LNCaP clone FGC (cell line): ENCODE measurements around the gene CTBP2.

ENCODE experiments used
- DNase-seq: peaks from one replicate; pipeline ENCODE4 v3.0.0-alpha.2; 2011; ENCODE audit warnings: low read depth
- H3K4me3 ChIP-seq: 2 replicates; pipeline ENCODE4 v1.5.1; 2011; ENCODE audit warnings: mild to moderate bottlenecking, low read depth, low read length, control low read depth
- CTCF ChIP-seq: IDR thresholded peaks from 2 replicates; pipeline ENCODE4 v1.5.1; 2012; ENCODE audit warnings: mild to moderate bottlenecking; ENCODE audit not compliant: control insufficient read depth, insufficient read depth; ENCODE audit errors: extremely low read depth

Gene CTBP2

GRCh38 chr10:125000366-125001312, 159.7 kb downstream of the CTBP2 start:
- DNase-seq: no peak
- peak; percentile 18; the same call in 1 of the 2 replicates for TF ChIP-seq CTCF
- no peak overlapping the region for H3K4me3 ChIP-seq

GRCh38 chr10:124999433-125000365, 160.7 kb downstream of the CTBP2 start:
- no peak for DNase-seq
- no peak for TF ChIP-seq CTCF
- no peak overlapping the region for H3K4me3 ChIP-seq

- no peak for DNase-seq
- no peak for TF ChIP-seq CTCF
- H3K4me3 ChIP-seq: no peak overlapping the region
Observed at GRCh38 chr10:124998624-124999291, 161.6 kb downstream of the CTBP2 start.

- no peak for TF ChIP-seq CTCF
Observed at GRCh38 chr10:124997771-124998623, 162.4 kb downstream of the CTBP2 start.

GRCh38 chr10:124997306-124997705, 163.1 kb downstream of the CTBP2 start:
- DNase-seq: no peak
- no peak for TF ChIP-seq CTCF
- H3K4me3 ChIP-seq: no peak overlapping the region

More at GRCh38 chr10:124997771-124998623, 162.4 kb downstream of the CTBP2 start:
- no peak for DNase-seq
- no peak overlapping the region for H3K4me3 ChIP-seq

- TF ChIP-seq CTCF: no peak
- no peak for DNase-seq
- no peak overlapping the region for H3K4me3 ChIP-seq
Observed at GRCh38 chr10:124996854-124997215, 163.5 kb downstream of the CTBP2 start.
